H9 (cell line): ENCODE results near the gene PRKAG2. TPM values are rescaled to one million over a fixed set of nuclear protein-coding genes. Genes with fewer than 3 reads are reported as not detected.

Source experiments
- DNase-seq: peaks from one replicate; pipeline ENCODE4 v3.0.0-alpha.2; 2017
- H2AFZ ChIP-seq: one replicate; pipeline ENCODE4 v1.6.1; 2013; ENCODE audit warnings: mild to moderate bottlenecking, low read length, control low read depth, moderate library complexity
- H2AK5ac ChIP-seq: 2 replicates; pipeline ENCODE4 v1.6.1; 2013; ENCODE audit warnings: low read length, control low read depth, mixed read lengths; ENCODE audit not compliant: insufficient read length
- H2BK120ac ChIP-seq: one replicate; pipeline ENCODE4 v1.6.1; 2013; ENCODE audit warnings: low read depth, mild to moderate bottlenecking, low read length, control low read depth, inconsistent platforms; ENCODE audit not compliant: poor library complexity, severe bottlenecking
- H2BK12ac ChIP-seq: 2 replicates; pipeline ENCODE4 v1.6.1; 2013; ENCODE audit warnings: low read length, control low read depth, mixed read lengths, low read depth; ENCODE audit not compliant: insufficient read length
- H2BK15ac ChIP-seq: 2 replicates; pipeline ENCODE4 v1.6.1; 2013; ENCODE audit warnings: low read depth, low read length, control low read depth
- H2BK20ac ChIP-seq: one replicate; pipeline ENCODE4 v1.6.1; 2013; ENCODE audit warnings: low read depth, mild to moderate bottlenecking, low read length, control low read depth, inconsistent platforms; ENCODE audit not compliant: poor library complexity, severe bottlenecking
- H2BK5ac ChIP-seq: 2 replicates; pipeline ENCODE4 v1.6.1; 2013; ENCODE audit warnings: low read length, control low read depth, mixed read lengths; ENCODE audit not compliant: insufficient read length
- H3K14ac ChIP-seq: 2 replicates; pipeline ENCODE4 v1.6.1; 2013; ENCODE audit warnings: low read length, control low read depth; ENCODE audit not compliant: insufficient read depth
- H3K18ac ChIP-seq: 2 replicates; pipeline ENCODE4 v1.6.1; 2013; ENCODE audit warnings: low read depth, mild to moderate bottlenecking, mixed read lengths, low read length, control low read depth; ENCODE audit not compliant: insufficient read length
- H3K23ac ChIP-seq: 2 replicates; pipeline ENCODE4 v1.6.1; 2013; ENCODE audit warnings: low read length, control low read depth, mixed read lengths, low read depth; ENCODE audit not compliant: insufficient read length
- H3K23me2 ChIP-seq: 2 replicates; pipeline ENCODE4 v1.6.1; 2013; ENCODE audit warnings: low read depth, mild to moderate bottlenecking, mixed read lengths, low read length, control low read depth; ENCODE audit not compliant: insufficient read length, poor library complexity, severe bottlenecking
- H3K27ac ChIP-seq: 2 replicates; pipeline ENCODE4 v1.5.1; 2013; ENCODE audit warnings: low read length, control low read depth, mixed read lengths, low read depth; ENCODE audit not compliant: insufficient read length
- H3K27me3 ChIP-seq: 2 replicates; pipeline ENCODE4 v1.6.1; 2013; ENCODE audit warnings: low read length, control low read depth, inconsistent platforms; ENCODE audit not compliant: insufficient read depth
- H3K4ac ChIP-seq: 2 replicates; pipeline ENCODE4 v1.6.1; 2013; ENCODE audit warnings: low read depth, mild to moderate bottlenecking, control low read depth, inconsistent platforms, low read length, moderate library complexity
- H3K4me1 ChIP-seq: 2 replicates; pipeline ENCODE4 v1.6.1; 2013; ENCODE audit warnings: low read length, control low read depth, inconsistent platforms; ENCODE audit not compliant: insufficient read depth
- H3K4me2 ChIP-seq: 2 replicates; pipeline ENCODE4 v1.6.1; 2013; ENCODE audit warnings: low read length, control low read depth, mixed read lengths; ENCODE audit not compliant: insufficient read length, insufficient read depth
- H3K56ac ChIP-seq: 2 replicates; pipeline ENCODE4 v1.6.1; 2013; ENCODE audit warnings: low read depth, mild to moderate bottlenecking, mixed read lengths, low read length, control low read depth; ENCODE audit not compliant: insufficient read length
- H3K79me1 ChIP-seq: 2 replicates; pipeline ENCODE4 v1.6.1; 2013; ENCODE audit warnings: low read depth, mild to moderate bottlenecking, moderate library complexity, low read length, control low read depth, inconsistent platforms; ENCODE audit not compliant: insufficient read depth, poor library complexity, severe bottlenecking
- H3K79me2 ChIP-seq: 2 replicates; pipeline ENCODE4 v1.6.1; 2013; ENCODE audit warnings: low read length, control low read depth, inconsistent platforms; ENCODE audit not compliant: insufficient read depth
- H3K9ac ChIP-seq: 2 replicates; pipeline ENCODE4 v1.6.1; 2013; ENCODE audit warnings: low read length, control low read depth, mixed read lengths; ENCODE audit not compliant: insufficient read length; ENCODE audit errors: extremely low read depth
- H3K9me3 ChIP-seq: one replicate; pipeline ENCODE4 v1.6.1; 2013; ENCODE audit warnings: low read depth, low read length, inconsistent platforms; ENCODE audit not compliant: control insufficient read depth
- H3T11ph ChIP-seq: one replicate; pipeline ENCODE4 v1.6.1; 2013; ENCODE audit warnings: mild to moderate bottlenecking, low read length, control low read depth, inconsistent platforms
- H4K20me1 ChIP-seq: one replicate; pipeline ENCODE4 v1.6.1; 2013; ENCODE audit not compliant: control insufficient read depth, insufficient read length, insufficient read depth
- H4K5ac ChIP-seq: 2 replicates; pipeline ENCODE4 v1.6.1; 2013; ENCODE audit warnings: low read depth, mild to moderate bottlenecking, mixed read lengths, low read length, control low read depth; ENCODE audit not compliant: insufficient read length
- H4K8ac ChIP-seq: replicated peaks from 2 replicates; pipeline ENCODE4 v1.6.1; 2013; ENCODE audit warnings: low read length, control low read depth, mixed read lengths, low read depth; ENCODE audit not compliant: insufficient read length
- H4K91ac ChIP-seq: 2 replicates; pipeline ENCODE4 v1.6.1; 2013; ENCODE audit warnings: low read depth, mild to moderate bottlenecking, moderate library complexity, mixed read lengths, low read length, control low read depth; ENCODE audit not compliant: insufficient read length
- H3K27ac Mint-ChIP-seq, 3 experiments: 2 replicates in 2 of 3; 3 replicates in 1 of 3; pipeline ENCODE4 v1.8.0; 2020 to 2021; ENCODE audit warnings: mixed read lengths in 3 of 3, mild to moderate bottlenecking in 1 of 3, moderate library complexity in 1 of 3
- H3K27me3 Mint-ChIP-seq: 2 replicates; pipeline ENCODE4 v1.8.0; 2021; ENCODE audit warnings: low read depth, mild to moderate bottlenecking, moderate library complexity, mixed read lengths
- H3K36me3 Mint-ChIP-seq, 3 experiments: 2 replicates in 2 of 3; 3 replicates in 1 of 3; pipeline ENCODE4 v1.8.0; 2020 to 2021; ENCODE audit warnings: low read depth in 3 of 3, mixed read lengths in 3 of 3; ENCODE audit not compliant: insufficient read depth in 1 of 3
- H3K4me1 Mint-ChIP-seq, 2 experiments: 2 replicates each; pipeline ENCODE4 v1.8.0; 2020; ENCODE audit warnings: mixed read lengths in 2 of 2
- H3K4me3 Mint-ChIP-seq, 2 experiments: 2 replicates in 1 of 2; 3 replicates in 1 of 2; pipeline ENCODE4 v1.8.0; 2020 to 2021; ENCODE audit warnings: mild to moderate bottlenecking in 2 of 2, mixed read lengths in 2 of 2, moderate library complexity in 1 of 2
- H3K9me3 Mint-ChIP-seq, 2 experiments: 2 replicates in 1 of 2; 3 replicates in 1 of 2; pipeline ENCODE4 v1.8.0; 2020; ENCODE audit warnings: mild to moderate bottlenecking in 2 of 2, mixed read lengths in 2 of 2, moderate library complexity in 1 of 2
- WGBS: extraction: QIAGEN DNeasy Blood & Tissue Kit; methylation state at CpG from one replicate; pipeline ENCODE4 v1.1.7; 2013; ENCODE audit warnings: missing lambda C conversion rate, low lambda C conversion rate, mixed read lengths; ENCODE audit not compliant: insufficient read length; ENCODE audit errors: extremely low coverage; 5-methylcytosine and 5-hydroxymethylcytosine counted together
- total RNA-seq: library from RNA; stranded (reverse); gene quantifications from 2 replicates; pipeline ENCODE4 v1.2.1, GENCODE V29; 2021
- TF ChIP-seq, protein P1 (sequence below): fragments of 200-600 bp; sonication (generic); conservative IDR thresholded peaks from 3 replicates; pipeline ENCODE4 v1.8.0; 2021; ENCODE audit warnings: antibody characterized with exemption, mild to moderate bottlenecking

The PRKAG2 gene
- total RNA-seq, 1 experiment from 2014 or later: 11.8 TPM

GRCh38 chr7:151732834-151733592 is 143.9 kb downstream of the PRKAG2 start:
- Histone ChIP-seq H2BK5ac (no peak overlapping the region), H2BK20ac (no peak overlapping the region), H3K23ac (no peak overlapping the region), H3K14ac (no peak overlapping the region), H4K5ac (no peak overlapping the region), H3K4ac (no peak overlapping the region), H2AK5ac (no peak overlapping the region), H3K18ac (no peak overlapping the region), H3K9ac (no peak overlapping the region), H3K4me1 (peaks cover 5% of the 10 kb centered on the region; the same call in 1 of the 2 replicates), H2BK120ac (no peak overlapping the region), H3K56ac (no peak overlapping the region), H3K23me2 (no peaks in the 10 kb centered on the region), H2BK12ac (no peak overlapping the region), H3K79me1 (no peaks in the 10 kb centered on the region), H3K9me3 (no peaks in the 10 kb centered on the region), H3K4me2 (no peak overlapping the region), H3K79me2 (no peaks in the 10 kb centered on the region), H3K27me3 (no peaks in the 10 kb centered on the region), H2AFZ (no peak overlapping the region), H2BK15ac (no peak overlapping the region), H3T11ph (no peak overlapping the region), H4K8ac (no peak overlapping the region), H4K20me1 (no peaks in the 10 kb centered on the region), H3K27ac (no peak overlapping the region), H4K91ac (no peak overlapping the region)
- peaks cover 18 to 23% of the 10 kb centered on the region in 2 experiments for H3K4me1 Mint-ChIP-seq
- WGBS: no CpG with 5 or more reads among the region's 9 CpGs
- DNase-seq: no peak
- TF ChIP-seq, protein P1, sequence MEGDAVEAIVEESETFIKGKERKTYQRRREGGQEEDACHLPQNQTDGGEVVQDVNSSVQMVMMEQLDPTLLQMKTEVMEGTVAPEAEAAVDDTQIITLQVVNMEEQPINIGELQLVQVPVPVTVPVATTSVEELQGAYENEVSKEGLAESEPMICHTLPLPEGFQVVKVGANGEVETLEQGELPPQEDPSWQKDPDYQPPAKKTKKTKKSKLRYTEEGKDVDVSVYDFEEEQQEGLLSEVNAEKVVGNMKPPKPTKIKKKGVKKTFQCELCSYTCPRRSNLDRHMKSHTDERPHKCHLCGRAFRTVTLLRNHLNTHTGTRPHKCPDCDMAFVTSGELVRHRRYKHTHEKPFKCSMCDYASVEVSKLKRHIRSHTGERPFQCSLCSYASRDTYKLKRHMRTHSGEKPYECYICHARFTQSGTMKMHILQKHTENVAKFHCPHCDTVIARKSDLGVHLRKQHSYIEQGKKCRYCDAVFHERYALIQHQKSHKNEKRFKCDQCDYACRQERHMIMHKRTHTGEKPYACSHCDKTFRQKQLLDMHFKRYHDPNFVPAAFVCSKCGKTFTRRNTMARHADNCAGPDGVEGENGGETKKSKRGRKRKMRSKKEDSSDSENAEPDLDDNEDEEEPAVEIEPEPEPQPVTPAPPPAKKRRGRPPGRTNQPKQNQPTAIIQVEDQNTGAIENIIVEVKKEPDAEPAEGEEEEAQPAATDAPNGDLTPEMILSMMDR: no peak
- H3K27ac Mint-ChIP-seq: no peak overlapping the region
- H3K9me3 Mint-ChIP-seq: no peaks in the 10 kb centered on the region; a peak in 1 of 5 replicates
- peaks cover 0 to 3% (median 0%) of the 10 kb centered on the region in 3 experiments; a peak in 1 of 7 replicates for H3K36me3 Mint-ChIP-seq
- H3K4me3 Mint-ChIP-seq: no peak overlapping the region
- H3K27me3 Mint-ChIP-seq: peaks cover 3% of the 10 kb centered on the region; the same call in 1 of the 2 replicates
